NB4 (cell line): ENCODE measurements around the gene EPB41L3.
A peak's percentile ranks its signal among the peaks of the same experiment; 100 is the strongest.

Experiments
- DNase-seq: peaks from one replicate; pipeline ENCODE4 v3.0.0; 2010; ENCODE audit warnings: low read depth
- H3K4me3 ChIP-seq: one replicate; pipeline ENCODE4 v1.5.1; 2011; ENCODE audit warnings: mild to moderate bottlenecking, low read depth, low read length, moderate library complexity
- MAX ChIP-seq: IDR thresholded peaks from 2 replicates; pipeline ENCODE4 v1.6.1; 2011; ENCODE audit warnings: low read depth, low read length
- MYC ChIP-seq: IDR thresholded peaks from 2 replicates; pipeline ENCODE4 v1.6.1; 2011; ENCODE audit warnings: low read depth, low read length
- POLR2A ChIP-seq: IDR thresholded peaks from 2 replicates; pipeline ENCODE4 v1.6.1; 2011; ENCODE audit warnings: mild to moderate bottlenecking; ENCODE audit not compliant: insufficient read length; ENCODE audit errors: extremely low read depth
- TF ChIP-seq, protein P1 (sequence below): IDR thresholded peaks from one replicate; pipeline ENCODE4 v1.5.1; 2012; ENCODE audit warnings: low read depth, low read length

The EPB41L3 gene

DNA sequence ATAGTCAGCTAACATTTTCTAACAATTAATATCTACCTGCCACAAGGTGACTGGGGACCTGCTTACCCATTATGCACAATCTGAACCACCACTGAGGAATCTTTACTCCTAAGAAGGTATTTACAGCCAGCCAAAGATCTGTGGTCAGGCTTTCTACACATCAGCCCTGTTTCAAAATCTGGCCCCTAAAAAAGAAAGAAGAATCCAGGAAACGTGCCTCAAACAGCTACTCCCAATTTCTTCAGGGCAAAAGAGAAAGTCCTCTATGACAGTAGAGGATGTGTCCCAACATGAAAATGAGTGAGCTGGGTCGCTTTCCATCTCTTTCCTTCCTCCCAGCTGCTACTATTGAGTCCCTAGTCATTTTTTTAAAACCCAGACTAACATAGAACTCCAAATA, 79.5 kb downstream of the EPB41L3 start:
- TF ChIP-seq MYC (no peak), POLR2A (no peak), MAX (no peak)
- TF ChIP-seq, protein P1, sequence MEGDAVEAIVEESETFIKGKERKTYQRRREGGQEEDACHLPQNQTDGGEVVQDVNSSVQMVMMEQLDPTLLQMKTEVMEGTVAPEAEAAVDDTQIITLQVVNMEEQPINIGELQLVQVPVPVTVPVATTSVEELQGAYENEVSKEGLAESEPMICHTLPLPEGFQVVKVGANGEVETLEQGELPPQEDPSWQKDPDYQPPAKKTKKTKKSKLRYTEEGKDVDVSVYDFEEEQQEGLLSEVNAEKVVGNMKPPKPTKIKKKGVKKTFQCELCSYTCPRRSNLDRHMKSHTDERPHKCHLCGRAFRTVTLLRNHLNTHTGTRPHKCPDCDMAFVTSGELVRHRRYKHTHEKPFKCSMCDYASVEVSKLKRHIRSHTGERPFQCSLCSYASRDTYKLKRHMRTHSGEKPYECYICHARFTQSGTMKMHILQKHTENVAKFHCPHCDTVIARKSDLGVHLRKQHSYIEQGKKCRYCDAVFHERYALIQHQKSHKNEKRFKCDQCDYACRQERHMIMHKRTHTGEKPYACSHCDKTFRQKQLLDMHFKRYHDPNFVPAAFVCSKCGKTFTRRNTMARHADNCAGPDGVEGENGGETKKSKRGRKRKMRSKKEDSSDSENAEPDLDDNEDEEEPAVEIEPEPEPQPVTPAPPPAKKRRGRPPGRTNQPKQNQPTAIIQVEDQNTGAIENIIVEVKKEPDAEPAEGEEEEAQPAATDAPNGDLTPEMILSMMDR, result no peak
- no peak for DNase-seq
- H3K4me3 ChIP-seq, result no peak overlapping the region

DNA sequence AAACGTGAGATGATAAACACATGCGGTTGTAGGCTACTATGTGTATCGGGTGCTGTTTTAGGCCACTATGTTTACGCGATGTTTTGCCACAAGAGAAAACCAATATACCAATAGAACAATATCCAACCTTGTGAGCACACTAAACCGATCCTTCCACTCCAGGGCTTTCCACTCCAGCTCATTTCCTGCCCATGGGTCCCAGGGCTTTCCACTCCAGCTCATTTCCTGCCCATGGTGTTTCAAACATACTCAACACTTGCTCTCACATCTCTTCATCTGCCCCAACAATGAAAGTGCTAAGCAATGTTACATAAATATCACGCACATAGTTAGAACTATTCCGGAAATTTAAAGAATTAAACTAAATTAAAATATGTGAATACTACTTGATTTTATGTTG, 80.0 kb downstream of the EPB41L3 start:
- no peak for DNase-seq

DNA sequence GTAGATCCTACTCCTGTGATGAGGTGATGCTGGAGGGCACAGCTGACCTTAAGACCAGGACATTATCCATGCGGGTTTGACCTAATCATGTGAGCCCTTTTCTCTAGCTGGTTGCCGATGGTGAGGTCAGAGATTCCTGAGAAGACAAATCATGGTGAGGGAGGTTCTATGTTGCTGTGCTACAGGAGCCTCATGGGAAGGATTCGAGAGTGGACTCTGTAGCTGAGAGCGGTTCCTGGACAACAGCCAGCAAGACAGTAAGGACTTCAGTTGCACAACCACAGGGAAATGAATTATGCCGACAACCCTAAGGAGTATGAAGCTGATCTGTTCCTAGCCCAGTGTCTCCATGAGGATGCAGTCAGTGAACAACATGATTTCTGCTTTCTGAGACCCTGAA, 80.4 kb downstream of the EPB41L3 start:
- no peak for DNase-seq

More for the DNA sequence above, 80.0 kb downstream of the EPB41L3 start:
- TF ChIP-seq MYC (no peak), POLR2A (no peak), MAX (no peak)
- TF ChIP-seq, protein P1, result no peak
- no peak overlapping the region for H3K4me3 ChIP-seq

GRCh38 chr18:5462227-5462626, 81.6 kb downstream of the EPB41L3 start:
- no peak for TF ChIP-seq MAX
- TF ChIP-seq, protein P1, result no peak
- no peak for TF ChIP-seq MYC
- H3K4me3 ChIP-seq, result no peak overlapping the region
- peak; percentile 55 for DNase-seq

More for the DNA sequence above, 80.4 kb downstream of the EPB41L3 start:
- TF ChIP-seq, protein P1, result no peak
- no peak overlapping the region for H3K4me3 ChIP-seq

DNA sequence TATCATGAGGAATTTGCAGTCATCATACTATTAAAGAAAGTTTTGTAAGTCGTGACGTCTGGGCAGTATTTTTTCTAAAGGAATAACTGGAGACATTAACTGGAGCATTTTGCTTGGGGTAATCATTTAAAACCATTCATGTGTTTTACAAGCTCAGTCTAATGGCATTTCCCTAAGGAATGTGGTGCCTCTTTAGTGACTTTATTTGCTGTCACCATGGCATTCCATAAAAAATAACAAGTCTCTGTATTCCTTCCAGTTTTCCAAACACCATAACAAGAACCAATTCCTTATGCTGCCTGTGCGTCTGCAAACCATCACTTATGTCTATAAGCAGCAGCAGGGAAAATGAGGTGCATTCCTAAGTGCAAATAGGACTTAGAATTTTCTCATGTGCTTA, 82.8 kb downstream of the EPB41L3 start:
- TF ChIP-seq POLR2A (no peak), MAX (no peak), MYC (no peak)
- TF ChIP-seq, protein P1, result no peak
- no peak for DNase-seq
- no peak overlapping the region for H3K4me3 ChIP-seq

DNA sequence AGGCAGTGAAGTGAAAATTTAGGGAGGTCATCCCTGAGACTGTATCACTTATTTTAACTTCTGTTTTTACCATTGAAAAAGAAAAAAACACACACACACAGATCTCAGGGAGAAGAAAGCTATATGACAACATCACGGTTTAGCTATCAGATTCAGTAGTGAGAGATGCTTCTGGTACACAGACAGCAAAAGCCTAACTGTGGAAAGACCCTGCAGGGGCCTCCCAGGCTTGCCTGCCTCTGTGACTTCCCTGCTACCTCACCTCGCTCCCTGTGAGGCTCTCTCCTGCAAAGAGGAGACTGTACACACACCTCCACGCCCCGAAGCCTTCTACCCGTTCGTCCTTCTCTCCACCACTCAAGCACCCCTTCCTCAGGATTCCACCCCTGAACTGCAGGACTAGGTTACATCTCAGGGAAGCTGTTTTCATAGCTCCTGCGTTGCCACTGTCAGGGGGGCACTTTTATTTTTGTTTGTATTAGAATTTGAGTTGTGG, 86.3 kb downstream of the EPB41L3 start:
- no peak overlapping the region for H3K4me3 ChIP-seq
- DNase-seq, result no peak
- TF ChIP-seq MAX, result no peak
- TF ChIP-seq, protein P1, result no peak
- no peak for TF ChIP-seq MYC
- no peak for TF ChIP-seq POLR2A
